HepG2 (cell line): ENCODE data around the gene PRRT1. TPM values are rescaled to one million over a fixed set of nuclear protein-coding genes. Genes with fewer than 3 reads are reported as not detected.

Experiments used
- BRCA1 ChIP-seq: sonication (generic); formaldehyde crosslinking; IDR thresholded peaks from 2 replicates; pipeline ENCODE4 v1.4.0; 2020; ENCODE audit warnings: missing genetic modification reagents
- CEBPZ ChIP-seq: IDR thresholded peaks from 2 replicates; pipeline ENCODE4 v1.6.1; 2012; ENCODE audit warnings: low read length, improper control_type of control experiment
- DNMT3B ChIP-seq: conservative IDR thresholded peaks from 2 replicates; pipeline ENCODE4 v1.6.1; 2016; ENCODE audit warnings: missing biosample characterization, control low read depth
- ELF3 ChIP-seq: IDR thresholded peaks from 2 replicates; pipeline ENCODE4 v1.6.1; 2016; ENCODE audit warnings: missing genetic modification reagents, missing compliant biosample characterization
- FOSL2 ChIP-seq: sonication (generic); formaldehyde crosslinking; IDR thresholded peaks from 2 replicates; pipeline ENCODE4 v1.4.0; 2020; ENCODE audit warnings: missing genetic modification reagents
- FOXC1 ChIP-seq: sonication (generic); formaldehyde crosslinking; IDR thresholded peaks from 2 replicates; pipeline ENCODE4 v1.8.0; 2022; ENCODE audit warnings: mild to moderate bottlenecking, missing genetic modification reagents, borderline replicate concordance
- KDM2A ChIP-seq: sonication (generic); formaldehyde crosslinking; IDR thresholded peaks from 2 replicates; pipeline ENCODE4 v1.4.0; 2020; ENCODE audit warnings: low read depth, missing genetic modification reagents, borderline replicate concordance
- KDM3A ChIP-seq: IDR thresholded peaks from 2 replicates; pipeline ENCODE4 v1.6.1; 2018; ENCODE audit warnings: low read depth, missing compliant biosample characterization
- MIER3 ChIP-seq: IDR thresholded peaks from 2 replicates; pipeline ENCODE4 v1.6.1; 2016; ENCODE audit warnings: missing compliant biosample characterization, borderline replicate concordance
- MXI1 ChIP-seq: IDR thresholded peaks from 3 replicates; pipeline ENCODE4 v1.6.1; 2012; ENCODE audit warnings: low read depth, low read length, inconsistent platforms, borderline replicate concordance
- MZF1 ChIP-seq: sonication (generic); formaldehyde crosslinking; IDR thresholded peaks from 2 replicates; pipeline ENCODE4 v1.8.1; 2023; ENCODE audit warnings: mild to moderate bottlenecking, missing genetic modification reagents, borderline replicate concordance
- NPAS2 ChIP-seq: sonication (generic); formaldehyde crosslinking; IDR thresholded peaks from 2 replicates; pipeline ENCODE4 v1.8.0; 2022; ENCODE audit warnings: mild to moderate bottlenecking, missing genetic modification reagents, borderline replicate concordance
- PAWR ChIP-seq: sonication (generic); formaldehyde crosslinking; IDR thresholded peaks from 2 replicates; pipeline ENCODE4 v1.4.0; 2020; ENCODE audit warnings: missing genetic modification reagents, mild to moderate bottlenecking, borderline replicate concordance
- POLR2AphosphoS5 ChIP-seq: IDR thresholded peaks from 2 replicates; pipeline ENCODE4 v1.6.1; 2012; ENCODE audit warnings: low read depth, low read length
- SP4 ChIP-seq: sonication (generic); formaldehyde crosslinking; IDR thresholded peaks from 2 replicates; pipeline ENCODE4 v1.8.1; 2023; ENCODE audit warnings: mild to moderate bottlenecking, missing genetic modification reagents
- TBL1XR1 ChIP-seq: fragments of 150-350 bp; IDR thresholded peaks from 2 replicates; pipeline ENCODE4 v1.6.1; 2014; ENCODE audit warnings: borderline replicate concordance, low read length; ENCODE audit not compliant: partially characterized antibody
- ZMYM3 ChIP-seq: sonication (generic); formaldehyde crosslinking; IDR thresholded peaks from 2 replicates; pipeline ENCODE4 v1.5.1; 2020; ENCODE audit warnings: mild to moderate bottlenecking, missing genetic modification reagents
- ZNF224 ChIP-seq: sonication (generic); formaldehyde crosslinking; IDR thresholded peaks from 2 replicates; pipeline ENCODE4 v1.5.0; 2020; ENCODE audit warnings: mild to moderate bottlenecking, missing genetic modification reagents
- ZNF670 ChIP-seq: sonication (generic); formaldehyde crosslinking; IDR thresholded peaks from 2 replicates; pipeline ENCODE4 v1.8.0; 2022; ENCODE audit warnings: mild to moderate bottlenecking, missing genetic modification reagents, borderline replicate concordance
- ZNF678 ChIP-seq: sonication (generic); formaldehyde crosslinking; IDR thresholded peaks from 2 replicates; pipeline ENCODE4 v1.4.0; 2020; ENCODE audit warnings: mild to moderate bottlenecking, missing genetic modification reagents
- ZNF704 ChIP-seq: sonication (generic); formaldehyde crosslinking; IDR thresholded peaks from 2 replicates; pipeline ENCODE4 v1.8.1; 2023; ENCODE audit warnings: mild to moderate bottlenecking, inconsistent platforms, moderate library complexity, missing genetic modification reagents, borderline replicate concordance
- ZSCAN9 ChIP-seq: IDR thresholded peaks from 2 replicates; pipeline ENCODE4 v1.6.1; 2016; ENCODE audit warnings: borderline replicate concordance
- polyA plus RNA-seq, 8 experiments: library from polyadenylated mRNA; depleted of rRNA in 3 of 8; stranded (reverse) in 7 of 8; unstranded in 1 of 8; fragments of >200 nt; fragmentation: Illumina TruSeq in 4 of 8; extraction: Trizol in 4 of 8; gene quantifications; 2 replicates each; pipeline versions ENCODE4 v1.2.1 to v1.2.3, GENCODE V29; 2011 to 2016; ENCODE audit warnings: low read depth in 4 of 8, missing spikeins in 1 of 8, mixed read lengths in 1 of 8; ENCODE audit not compliant: insufficient read depth in 1 of 8
- total RNA-seq, 5 experiments: library from RNA; depleted of rRNA; stranded (reverse); fragments of >200 nt; fragmentation: Illumina TruSeq; extraction: Trizol; gene quantifications; 2 replicates each; pipeline ENCODE4 v1.2.3, GENCODE V29; 2016; ENCODE audit warnings: low read depth in 1 of 5
- TF ChIP-seq, protein P1 (sequence below): sonication (generic); formaldehyde crosslinking; IDR thresholded peaks from 2 replicates; pipeline ENCODE4 v1.5.1; 2020; ENCODE audit warnings: missing genetic modification reagents, mild to moderate bottlenecking, borderline replicate concordance

PRRT1 gene
- total and polyA plus RNA-seq, 2 of the 13 experiments (the other 11 are each of a cell fraction or from before 2014, with no cell fraction given) = 0.64 to 1.4 TPM

- TF ChIP-seq ELF3 (peak; percentile 27; the same call in 1 of the 2 replicates), ZNF224 (CRISPR knock-in tag) (no peak), FOSL2 (CRISPR knock-in tag) (0 out of 2 replicates have a peak, but pooled peaks have one; percentile 9), POLR2AphosphoS5 (peak; percentile 18; the same call in 1 of the 2 replicates), TBL1XR1 (no peak), ZNF704 (CRISPR knock-in tag) (no peak), MXI1 (peak; percentile 16; the same call in 1 of the 3 replicates), BRCA1 (CRISPR knock-in tag) (no peak), DNMT3B (CRISPR knock-in tag) (no peak), NPAS2 (CRISPR knock-in tag) (no peak), SP4 (CRISPR knock-in tag) (no peak), MIER3 (CRISPR knock-in tag) (no peak), ZSCAN9 (CRISPR knock-in tag) (peak; percentile 45; the same call in 1 of the 2 replicates), PAWR (CRISPR knock-in tag) (no peak), MZF1 (CRISPR knock-in tag) (no peak), KDM2A (CRISPR knock-in tag) (0 out of 2 replicates have a peak, but pooled peaks have one; percentile 27), ZMYM3 (0 out of 2 replicates have a peak, but pooled peaks have one; percentile 19), ZNF678 (CRISPR knock-in tag) (no peak), ZNF670 (CRISPR knock-in tag) (no peak), KDM3A (CRISPR knock-in tag) (no peak), CEBPZ (no peak), FOXC1 (CRISPR knock-in tag) (no peak)
- TF ChIP-seq, protein P1, sequence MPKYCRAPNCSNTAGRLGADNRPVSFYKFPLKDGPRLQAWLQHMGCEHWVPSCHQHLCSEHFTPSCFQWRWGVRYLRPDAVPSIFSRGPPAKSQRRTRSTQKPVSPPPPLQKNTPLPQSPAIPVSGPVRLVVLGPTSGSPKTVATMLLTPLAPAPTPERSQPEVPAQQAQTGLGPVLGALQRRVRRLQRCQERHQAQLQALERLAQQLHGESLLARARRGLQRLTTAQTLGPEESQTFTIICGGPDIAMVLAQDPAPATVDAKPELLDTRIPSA (CRISPR knock-in tag) = no peak
Observed at GRCh38 chr6:32113386-32114352, 38.1 kb downstream of the PRRT1 start (continued).
